CD14-positive monocyte (primary cell): ENCODE data around the gene ZSCAN30. TPM values are rescaled to one million over a fixed set of nuclear protein-coding genes. Genes with fewer than 3 reads are reported as not detected.

Source experiments
- DNase-seq, 3 donors: peaks; one replicate each; pipeline ENCODE4 v3.0.0-alpha.2; 2011 to 2022
- H2AFZ ChIP-seq: 2 replicates; pipeline ENCODE4 v1.6.0; 2012; ENCODE audit warnings: mild to moderate bottlenecking, low read depth, low read length, inconsistent platforms; ENCODE audit not compliant: insufficient read depth, poor library complexity, severe bottlenecking
- H3K27ac ChIP-seq, 2 donors: 1 replicate in 1 of 2; 2 replicates in 1 of 2; pipeline ENCODE4 v1.5.1; 2012 to 2013; ENCODE audit warnings: low read length in 2 of 2, control low read depth in 1 of 2, inconsistent platforms in 1 of 2, low read depth in 1 of 2, mild to moderate bottlenecking in 1 of 2
- H3K27me3 ChIP-seq, 2 donors: one replicate each; pipeline versions ENCODE4 v1.6.0 to v1.6.1; 2011 to 2013; ENCODE audit warnings: low read length in 2 of 2; ENCODE audit not compliant: control insufficient read depth in 2 of 2, insufficient read depth in 2 of 2
- H3K36me3 ChIP-seq, 2 donors: replicated peaks in 1 of 2; 1 replicate in 1 of 2; 2 replicates in 1 of 2; pipeline versions ENCODE4 v1.5.1 to v1.6.1; 2012 to 2013; ENCODE audit warnings: low read length in 2 of 2, control low read depth in 1 of 2, inconsistent platforms in 1 of 2, mild to moderate bottlenecking in 1 of 2; ENCODE audit not compliant: insufficient read depth in 2 of 2, control insufficient read depth in 1 of 2
- H3K4me1 ChIP-seq, 2 donors: 1 replicate in 1 of 2; 2 replicates in 1 of 2; pipeline versions ENCODE4 v1.5.1 to v1.6.1; 2012 to 2013; ENCODE audit warnings: low read length in 2 of 2, control low read depth in 1 of 2, inconsistent platforms in 1 of 2, mild to moderate bottlenecking in 1 of 2, moderate library complexity in 1 of 2; ENCODE audit not compliant: insufficient read depth in 2 of 2, control insufficient read depth in 1 of 2
- H3K4me2 ChIP-seq: replicated peaks from 2 replicates; pipeline ENCODE3; 2012; ENCODE audit warnings: low read length, moderate library complexity, mild to moderate bottlenecking; ENCODE audit not compliant: poor library complexity, severe bottlenecking; ENCODE audit errors: extremely low read depth
- H3K4me3 ChIP-seq, 3 experiments: fragments of 200-600 bp in 1 of 3; sonication (generic) in 1 of 3; replicated peaks in 1 of 3; 1 replicate in 2 of 3; 2 replicates in 1 of 3; pipeline ENCODE4 v1.5.1; 2011 to 2013; ENCODE audit warnings: low read length in 3 of 3, mild to moderate bottlenecking in 3 of 3, control low read depth in 2 of 3, low read depth in 2 of 3, inconsistent platforms in 1 of 3, moderate library complexity in 1 of 3
- H3K79me2 ChIP-seq: 2 replicates; pipeline ENCODE4 v1.6.0; 2012; ENCODE audit warnings: mild to moderate bottlenecking, control low read depth, inconsistent platforms, low read length, moderate library complexity; ENCODE audit not compliant: insufficient read depth
- H3K9ac ChIP-seq: 2 replicates; pipeline ENCODE4 v1.6.0; 2017; ENCODE audit warnings: low read length, mild to moderate bottlenecking; ENCODE audit not compliant: insufficient read depth, poor library complexity, severe bottlenecking
- H3K9me3 ChIP-seq, 2 donors: replicated peaks in 1 of 2; 1 replicate in 1 of 2; 2 replicates in 1 of 2; pipeline versions ENCODE4 v1.5.1 to v1.6.1; 2012 to 2013; ENCODE audit warnings: low read length in 2 of 2, control low read depth in 1 of 2; ENCODE audit not compliant: control insufficient read depth in 1 of 2, insufficient read depth in 1 of 2
- H4K20me1 ChIP-seq: 2 replicates; pipeline ENCODE4 v1.6.0; 2012; ENCODE audit warnings: mild to moderate bottlenecking, low read length, control low read depth, moderate library complexity; ENCODE audit not compliant: insufficient read depth
- H3K27ac Mint-ChIP-seq, 7 donors: one replicate each; pipeline ENCODE4 v1.8.0; 2020; ENCODE audit warnings: mild to moderate bottlenecking in 7 of 7, mixed read lengths in 7 of 7, moderate library complexity in 6 of 7, inconsistent platforms in 2 of 7
- H3K27me3 Mint-ChIP-seq, 3 donors: one replicate each; pipeline ENCODE4 v1.8.0; 2021 to 2022; ENCODE audit warnings: low read depth in 3 of 3, mild to moderate bottlenecking in 3 of 3, mixed read lengths in 3 of 3, moderate library complexity in 3 of 3, inconsistent platforms in 1 of 3
- H3K36me3 Mint-ChIP-seq, 2 donors: one replicate each; pipeline ENCODE4 v1.8.0; 2020; ENCODE audit warnings: mixed read lengths in 2 of 2, inconsistent platforms in 1 of 2, mild to moderate bottlenecking in 1 of 2
- H3K4me1 Mint-ChIP-seq: one replicate; pipeline ENCODE4 v1.8.0; 2020; ENCODE audit warnings: mild to moderate bottlenecking, mixed read lengths
- H3K4me3 Mint-ChIP-seq, 2 donors: one replicate each; pipeline ENCODE4 v1.8.0; 2020; ENCODE audit warnings: mild to moderate bottlenecking in 2 of 2, mixed read lengths in 2 of 2, moderate library complexity in 1 of 2
- H3K9me3 Mint-ChIP-seq, 7 donors: one replicate each; pipeline ENCODE4 v1.8.0; 2020 to 2022; ENCODE audit warnings: mixed read lengths in 7 of 7, mild to moderate bottlenecking in 6 of 7, moderate library complexity in 6 of 7, inconsistent platforms in 2 of 7
- CTCF ChIP-seq: fragments of 200-600 bp; IDR thresholded peaks from one replicate; pipeline ENCODE4 v1.8.0; 2022; ENCODE audit warnings: antibody characterized with exemption, mild to moderate bottlenecking
- WGBS: methylation state at CpG from one replicate; pipeline ENCODE4 v1.1.5; 2013; ENCODE audit warnings: missing lambda C conversion rate; ENCODE audit not compliant: insufficient coverage; 5-methylcytosine and 5-hydroxymethylcytosine counted together
- intact Hi-C, 2 donors: fragments of 100-400 bp; cut with micrococcal nuclease; formaldehyde crosslinking; loops; one replicate each; pipeline versions ENCODE4 v1.15.0 to v1.15.1; 2023
- polyA plus RNA-seq, 3 donors: library from polyadenylated mRNA; depleted of rRNA in 1 of 3; unstranded in 2 of 3; stranded (reverse) in 1 of 3; fragments of 300-500 nt in 2 of 3; fragments of >200 nt in 1 of 3; fragmentation: Illumina TruSeq in 2 of 3; gene quantifications; 1 replicate in 2 of 3; 2 replicates in 1 of 3; pipeline ENCODE4 v1.2.3, GENCODE V29; 2012 to 2021

ZSCAN30 gene
- polyA plus RNA-seq, 3 donors = 1.3 to 3.2 (median 1.7) TPM

- no peak overlapping the region for H3K27ac ChIP-seq
- WGBS = 100% methylated on average over 3 of the region's 3 CpGs
- no peak for DNase-seq
- peaks cover 21 to 57% (median 35%) of the 10 kb centered on the region in 7 donors for H3K9me3 Mint-ChIP-seq
- H3K4me3 ChIP-seq = no peak overlapping the region
- TF ChIP-seq CTCF = no peak
- no peak overlapping the region for H3K9ac ChIP-seq
- H2AFZ ChIP-seq = no peak overlapping the region
- H3K36me3 ChIP-seq = no peaks in the 10 kb centered on the region
- intact Hi-C loops = no loop called here
- peaks cover 0 to 4% (median 0%) of the 10 kb centered on the region in 3 donors for H3K27me3 Mint-ChIP-seq
- H3K4me1 Mint-ChIP-seq = no peaks in the 10 kb centered on the region
- no peaks in the 10 kb centered on the region for H3K27me3 ChIP-seq
- H4K20me1 ChIP-seq = no peaks in the 10 kb centered on the region
- H3K79me2 ChIP-seq = no peaks in the 10 kb centered on the region
- H3K4me1 ChIP-seq = no peaks in the 10 kb centered on the region
- H3K4me2 ChIP-seq = no peak overlapping the region
- no peak overlapping the region for H3K27ac Mint-ChIP-seq
- peaks cover 34% of the 10 kb centered on the region in 2 donors for H3K9me3 ChIP-seq
- H3K4me3 Mint-ChIP-seq = no peak overlapping the region
- H3K36me3 Mint-ChIP-seq = peaks cover 0 to 3% of the 10 kb centered on the region in 2 donors
Observed at GRCh38 chr18:35276267-35276666, 13.8 kb downstream of the ZSCAN30 start.

- no peak for TF ChIP-seq CTCF
- Histone ChIP-seq H3K4me2 (no peak overlapping the region), H3K4me1 (peaks cover 12 to 22% of the 10 kb centered on the region in 2 donors), H3K36me3 (no peaks in the 10 kb centered on the region), H3K9ac (no peak overlapping the region), H3K4me3 (no peak overlapping the region), H3K27ac (no peak overlapping the region), H2AFZ (no peak overlapping the region), H4K20me1 (no peaks in the 10 kb centered on the region), H3K9me3 (peaks cover 26 to 43% of the 10 kb centered on the region in 2 donors), H3K79me2 (no peaks in the 10 kb centered on the region), H3K27me3 (no peaks in the 10 kb centered on the region)
- Mint-ChIP-seq H3K9me3 (peaks cover 29 to 61% (median 40%) of the 10 kb centered on the region in 7 donors), H3K4me3 (no peak overlapping the region), H3K27me3 (peaks cover 2 to 8% (median 2%) of the 10 kb centered on the region in 3 donors), H3K27ac (no peak overlapping the region), H3K36me3 (peaks cover 0 to 2% of the 10 kb centered on the region in 2 donors), H3K4me1 (peaks cover 21% of the 10 kb centered on the region)
- WGBS = 90% methylated on average over 35 of the region's 35 CpGs
- no peak for DNase-seq
- intact Hi-C loops = no loop called here
Observed at GRCh38 chr18:35271656-35272055, 18.4 kb downstream of the ZSCAN30 start.
